HepG2 (cell line): Measurements from ENCODE around the gene SOCS7. TPM values are rescaled to one million over a fixed set of nuclear protein-coding genes. Genes with fewer than 3 reads are reported as not detected.

Experiments
- ATAC-seq: fragments of 200-7000 bp; cut with Tn5 transposase; 3 replicates; pipeline ENCODE4 v1.9.1; 2020; ENCODE audit warnings: mild to moderate bottlenecking, moderate library complexity
- BruUV-seq: library from RNA; stranded (reverse); fragments of 400-500 nt; replicated peaks from 2 replicates; lab custom pipeline; 2021; lab: Mats Ljungman, UMichigan
- CTCF ChIA-PET: fragments of 300-600 bp; formaldehyde crosslinking; extraction: SDS; loops from one replicate; lab custom pipeline; 2021; ENCODE audit warnings: low total read pairs, inconsistent platforms, low intra/inter-chr PET ratio; lab: Yijun Ruan, JAX
- POLR2A ChIA-PET: fragments of 350-600 bp; sonication (Branson Sonifier 250); formaldehyde crosslinking; loops from one replicate; lab custom pipeline; 2020; ENCODE audit warnings: antibody characterized with exemption, inconsistent platforms; lab: Yijun Ruan, JAX
- DNase-seq: peaks from one replicate; pipeline ENCODE4 v3.0.0-alpha.2; 2015; ENCODE audit warnings: low spot score
- FAIRE-seq: peaks from 3 replicates; lab custom pipeline; 2011; peaks lifted over from hg19 to GRCh38; lab: Jason Lieb, UNC
- H2AFZ ChIP-seq: one replicate; pipeline ENCODE4 v1.6.1; 2011; ENCODE audit warnings: low read length, inconsistent platforms
- H3K27ac ChIP-seq: fragments of 300-600 bp; 3 replicates; pipeline ENCODE4 v1.8.0; 2011; ENCODE audit warnings: mixed run types, mild to moderate bottlenecking, mixed read lengths, low read length, inconsistent platforms; ENCODE audit not compliant: insufficient read depth; ENCODE audit errors: extremely low read length
- H3K27me3 ChIP-seq, 2 experiments: fragments of 200-600 bp in 1 of 2; 2 replicates in 1 of 2; 3 replicates in 1 of 2; pipeline versions ENCODE4 v1.6.0 to v1.8.0; 2011; ENCODE audit warnings: low read length in 2 of 2, mild to moderate bottlenecking in 2 of 2, moderate library complexity in 2 of 2, inconsistent platforms in 1 of 2; ENCODE audit not compliant: insufficient read depth in 2 of 2, control insufficient read depth in 1 of 2
- H3K36me3 ChIP-seq, 2 experiments: fragments of 200-600 bp in 1 of 2; replicated peaks in 1 of 2; 2 replicates in 1 of 2; 3 replicates in 1 of 2; pipeline versions ENCODE4 v1.5.1 to v1.8.0; 2011; ENCODE audit warnings: low read length in 2 of 2, inconsistent platforms in 1 of 2; ENCODE audit not compliant: insufficient read depth in 2 of 2, control insufficient read depth in 1 of 2
- H3K4me1 ChIP-seq: 2 replicates; pipeline ENCODE4 v1.5.1; 2012; ENCODE audit warnings: low read length, inconsistent platforms; ENCODE audit not compliant: insufficient read depth
- H3K4me2 ChIP-seq: 2 replicates; pipeline ENCODE4 v1.6.0; 2011; ENCODE audit warnings: low read depth, low read length, inconsistent platforms
- H3K4me3 ChIP-seq, 3 experiments: fragments of 200-600 bp in 1 of 3; sonication (generic), shearing (Covaris generic) in 1 of 3; replicated peaks in 1 of 3; 2 replicates each; pipeline ENCODE4 v1.5.1; 2011 to 2016; ENCODE audit warnings: low read length in 3 of 3, inconsistent platforms in 2 of 3, low read depth in 2 of 3, mild to moderate bottlenecking in 2 of 3, control low read depth in 1 of 3, mixed read lengths in 1 of 3; ENCODE audit not compliant: insufficient read depth in 1 of 3
- H3K79me2 ChIP-seq: one replicate; pipeline ENCODE4 v1.6.1; 2011; ENCODE audit warnings: low read length, inconsistent platforms; ENCODE audit not compliant: insufficient read depth
- H3K9ac ChIP-seq: 2 replicates; pipeline ENCODE4 v1.6.0; 2011; ENCODE audit warnings: mild to moderate bottlenecking, low read depth, low read length, inconsistent platforms; ENCODE audit not compliant: insufficient read depth
- H3K9me3 ChIP-seq: 2 replicates; pipeline ENCODE4 v1.5.1; 2012; ENCODE audit warnings: mild to moderate bottlenecking, low read length
- H4K20me1 ChIP-seq: 2 replicates; pipeline ENCODE4 v1.6.0; 2011; ENCODE audit warnings: inconsistent platforms, mild to moderate bottlenecking, low read length, moderate library complexity; ENCODE audit not compliant: insufficient read depth
- BCL6 ChIP-seq: IDR thresholded peaks from 2 replicates; pipeline ENCODE4 v1.6.1; 2016; ENCODE audit warnings: missing genetic modification reagents, missing compliant biosample characterization
- ZBTB3 ChIP-seq: sonication (generic); formaldehyde crosslinking; IDR thresholded peaks from 2 replicates; pipeline ENCODE4 v1.4.0; 2020; ENCODE audit warnings: low read depth, mild to moderate bottlenecking, moderate library complexity, missing genetic modification reagents, borderline replicate concordance
- ZKSCAN1 ChIP-seq: fragments of 150-350 bp; IDR thresholded peaks from 2 replicates; pipeline ENCODE4 v1.6.1; 2014; ENCODE audit warnings: low read length
- WGBS: methylation state at CpG from one replicate; pipeline ENCODE4 v1.1.6; 2017; ENCODE audit warnings: low lambda C conversion rate; 5-methylcytosine and 5-hydroxymethylcytosine counted together
- in situ Hi-C: cut with HindIII; loops from 2 replicates; pipeline ENCODE4 v1.10.0; 2017; ENCODE audit warnings: low pct_unique_long_range_greater_than_20kb; ENCODE audit not compliant: extremely low pct_ligation_motif_present
- intact Hi-C: fragments of 100-400 bp; cut with micrococcal nuclease; formaldehyde crosslinking; loops from one replicate; pipeline ENCODE4 v1.10.0; 2022; ENCODE audit not compliant: unreplicated experiment
- polyA plus RNA-seq, 8 experiments: library from polyadenylated mRNA; depleted of rRNA in 3 of 8; stranded (reverse) in 7 of 8; unstranded in 1 of 8; fragments of >200 nt; fragmentation: Illumina TruSeq in 4 of 8; extraction: Trizol in 4 of 8; gene quantifications; 2 replicates each; pipeline versions ENCODE4 v1.2.1 to v1.2.3, GENCODE V29; 2011 to 2016; ENCODE audit warnings: low read depth in 4 of 8, missing spikeins in 1 of 8, mixed read lengths in 1 of 8; ENCODE audit not compliant: insufficient read depth in 1 of 8
- total RNA-seq, 5 experiments: library from RNA; depleted of rRNA; stranded (reverse); fragments of >200 nt; fragmentation: Illumina TruSeq; extraction: Trizol; gene quantifications; 2 replicates each; pipeline ENCODE4 v1.2.3, GENCODE V29; 2016; ENCODE audit warnings: low read depth in 1 of 5
- TF ChIP-seq, protein P1 (sequence below): sonication (generic); formaldehyde crosslinking; IDR thresholded peaks from 2 replicates; pipeline ENCODE4 v1.9.0; 2021; ENCODE audit warnings: missing genetic modification reagents, borderline replicate concordance
- TF ChIP-seq, protein P2 (sequence below): sonication (generic); formaldehyde crosslinking; IDR thresholded peaks from 2 replicates; pipeline ENCODE4 v1.5.1; 2020; ENCODE audit warnings: mild to moderate bottlenecking, missing genetic modification reagents, borderline replicate concordance

Gene SOCS7
- total and polyA plus RNA-seq, 2 of the 13 experiments (the other 11 are each of a cell fraction or from before 2014, with no cell fraction given) = 19.2 to 24.2 TPM

GRCh38 chr17:38425031-38425430 is 73.4 kb downstream of the SOCS7 start:
- no peak for FAIRE-seq
- DNase-seq = no peak
- Histone ChIP-seq H2AFZ (no peak overlapping the region), H3K9me3 (no peaks in the 10 kb centered on the region), H3K79me2 (no peaks in the 10 kb centered on the region), H4K20me1 (no peaks in the 10 kb centered on the region; the same call in 1 of the 2 replicates), H3K4me1 (peaks cover 20% of the 10 kb centered on the region), H3K9ac (no peak overlapping the region), H3K27ac (no peak overlapping the region), H3K4me2 (no peak overlapping the region), H3K4me3 (no peak overlapping the region), H3K27me3 (peaks cover 15 to 86% of the 10 kb centered on the region in 2 experiments), H3K36me3 (no peaks in the 10 kb centered on the region)
- 32% methylated on average over 13 of the region's 13 CpGs for WGBS
- POLR2A ChIA-PET = no interaction called here
- TF ChIP-seq BCL6 (CRISPR knock-in tag) (no peak), ZBTB3 (CRISPR knock-in tag) (no peak), ZKSCAN1 (no peak)
- TF ChIP-seq, protein P1, sequence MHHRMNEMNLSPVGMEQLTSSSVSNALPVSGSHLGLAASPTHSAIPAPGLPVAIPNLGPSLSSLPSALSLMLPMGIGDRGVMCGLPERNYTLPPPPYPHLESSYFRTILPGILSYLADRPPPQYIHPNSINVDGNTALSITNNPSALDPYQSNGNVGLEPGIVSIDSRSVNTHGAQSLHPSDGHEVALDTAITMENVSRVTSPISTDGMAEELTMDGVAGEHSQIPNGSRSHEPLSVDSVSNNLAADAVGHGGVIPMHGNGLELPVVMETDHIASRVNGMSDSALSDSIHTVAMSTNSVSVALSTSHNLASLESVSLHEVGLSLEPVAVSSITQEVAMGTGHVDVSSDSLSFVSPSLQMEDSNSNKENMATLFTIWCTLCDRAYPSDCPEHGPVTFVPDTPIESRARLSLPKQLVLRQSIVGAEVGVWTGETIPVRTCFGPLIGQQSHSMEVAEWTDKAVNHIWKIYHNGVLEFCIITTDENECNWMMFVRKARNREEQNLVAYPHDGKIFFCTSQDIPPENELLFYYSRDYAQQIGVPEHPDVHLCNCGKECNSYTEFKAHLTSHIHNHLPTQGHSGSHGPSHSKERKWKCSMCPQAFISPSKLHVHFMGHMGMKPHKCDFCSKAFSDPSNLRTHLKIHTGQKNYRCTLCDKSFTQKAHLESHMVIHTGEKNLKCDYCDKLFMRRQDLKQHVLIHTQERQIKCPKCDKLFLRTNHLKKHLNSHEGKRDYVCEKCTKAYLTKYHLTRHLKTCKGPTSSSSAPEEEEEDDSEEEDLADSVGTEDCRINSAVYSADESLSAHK (CRISPR knock-in tag) = no peak
- TF ChIP-seq, protein P2, sequence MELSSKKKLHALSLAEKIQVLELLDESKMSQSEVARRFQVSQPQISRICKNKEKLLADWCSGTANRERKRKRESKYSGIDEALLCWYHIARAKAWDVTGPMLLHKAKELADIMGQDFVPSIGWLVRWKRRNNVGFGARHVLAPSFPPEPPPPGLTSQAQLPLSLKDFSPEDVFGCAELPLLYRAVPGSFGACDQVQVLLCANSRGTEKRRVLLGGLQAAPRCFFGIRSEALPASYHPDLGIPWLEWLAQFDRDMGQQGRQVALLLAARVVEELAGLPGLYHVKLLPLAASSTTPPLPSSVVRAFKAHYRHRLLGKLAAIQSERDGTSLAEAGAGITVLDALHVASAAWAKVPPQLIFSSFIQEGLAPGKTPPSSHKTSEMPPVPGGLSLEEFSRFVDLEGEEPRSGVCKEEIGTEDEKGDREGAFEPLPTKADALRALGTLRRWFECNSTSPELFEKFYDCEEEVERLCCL (CRISPR knock-in tag) = no peak
- intact Hi-C loops = loop anchor here (10.0 kb wide), 1 partner anchor 240 kb away; no protein-coding TSS in a partner anchor
- no peak for ATAC-seq
- in situ Hi-C loops = loop anchor here (5.0 to 10.0 kb wide), 2 partner anchors 52 to 240 kb away; no protein-coding TSS in a partner anchor
- no TSS peak for BruUV-seq
- CTCF ChIA-PET = no interaction called here
